GM19351 (cell line): ENCODE data around the gene DDX46.

Experiments used
- ATAC-seq: cut with Tn5 transposase; IDR thresholded peaks from one replicate; pipeline ENCODE4 v1.9.1; 2021; ENCODE audit warnings: mild to moderate bottlenecking, moderate library complexity; ENCODE audit not compliant: unreplicated experiment

Gene DDX46

DNA sequence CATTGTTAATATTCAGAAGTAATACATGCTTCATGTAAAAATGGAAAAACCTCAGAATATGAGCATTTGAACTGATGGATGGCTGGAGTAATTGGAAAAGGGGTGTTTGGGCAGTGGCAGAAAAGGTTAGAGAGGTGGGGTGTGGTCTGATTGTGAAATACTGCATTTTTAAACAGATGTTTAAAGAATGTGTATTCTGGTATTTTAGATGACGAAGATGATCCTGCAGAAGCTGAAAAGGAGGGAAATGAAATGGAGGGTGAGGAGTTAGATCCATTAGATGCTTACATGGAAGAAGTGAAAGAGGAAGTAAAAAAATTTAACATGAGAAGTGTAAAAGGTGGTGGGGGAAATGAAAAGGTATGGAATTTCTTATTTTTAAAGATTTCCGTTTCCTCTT is 18.8 kb downstream of the DDX46 start:
- no peak for ATAC-seq

DNA sequence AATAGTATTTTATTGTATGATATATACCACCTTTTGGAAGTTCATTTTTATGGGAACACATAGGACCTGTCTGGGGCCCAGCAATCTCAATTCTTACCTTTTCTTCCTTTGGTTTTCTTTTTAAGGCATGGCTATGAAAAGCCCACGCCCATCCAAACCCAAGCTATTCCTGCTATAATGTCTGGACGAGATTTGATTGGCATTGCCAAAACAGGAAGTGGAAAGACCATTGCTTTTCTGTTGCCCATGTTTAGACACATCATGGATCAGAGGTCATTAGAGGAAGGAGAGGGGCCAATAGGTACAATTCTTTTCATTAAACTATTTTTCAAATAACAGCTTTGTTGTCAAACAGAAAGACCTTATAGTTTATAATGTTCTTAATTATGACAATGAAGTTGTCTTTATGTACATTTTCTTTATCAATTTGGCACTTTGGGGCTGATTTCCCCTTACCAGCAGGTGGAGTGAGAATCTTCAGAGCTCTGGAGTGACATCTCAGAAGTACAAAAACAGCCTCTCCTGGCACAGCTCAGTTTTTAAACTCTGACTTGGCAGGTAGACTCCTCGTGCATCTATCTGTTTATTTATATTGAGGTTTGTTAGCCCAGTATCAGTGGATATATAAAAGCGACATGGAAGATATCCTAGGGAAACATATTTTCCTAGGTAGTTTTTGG is 25.8 kb downstream of the DDX46 start:
- ATAC-seq: no peak

DNA sequence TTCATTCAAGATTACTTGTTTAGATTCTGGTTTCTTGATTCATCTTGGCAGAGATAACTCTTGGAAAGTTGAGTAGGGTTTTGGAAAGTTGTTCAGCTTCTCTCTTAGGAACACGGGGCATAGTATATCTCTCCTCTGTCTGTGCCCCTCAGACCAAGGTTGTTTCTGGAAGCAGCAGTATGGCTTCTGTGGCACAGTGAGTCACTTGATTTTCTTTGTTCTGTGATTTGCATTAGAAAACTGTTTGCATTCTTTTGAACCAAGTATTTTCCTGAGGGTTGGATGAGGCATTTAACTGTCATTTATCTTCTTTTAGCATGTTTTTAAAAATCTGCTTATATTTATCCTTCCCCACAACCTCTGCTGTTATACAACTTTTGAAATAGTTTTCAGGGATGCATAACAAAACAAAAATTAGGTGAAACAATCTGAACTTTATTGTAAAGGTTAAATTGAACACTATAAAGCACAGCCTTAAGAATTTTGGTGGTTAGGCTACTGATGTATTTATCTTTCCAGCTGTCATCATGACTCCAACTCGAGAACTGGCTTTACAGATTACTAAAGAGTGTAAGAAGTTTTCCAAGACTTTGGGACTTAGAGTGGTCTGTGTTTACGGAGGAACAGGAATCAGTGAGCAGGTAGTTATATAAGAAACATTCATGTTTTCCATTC is 26.5 kb downstream of the DDX46 start:
- no peak for ATAC-seq

- ATAC-seq: no peak
Observed at GRCh38 chr5:134787692-134788091, 29.1 kb downstream of the DDX46 start.

DNA sequence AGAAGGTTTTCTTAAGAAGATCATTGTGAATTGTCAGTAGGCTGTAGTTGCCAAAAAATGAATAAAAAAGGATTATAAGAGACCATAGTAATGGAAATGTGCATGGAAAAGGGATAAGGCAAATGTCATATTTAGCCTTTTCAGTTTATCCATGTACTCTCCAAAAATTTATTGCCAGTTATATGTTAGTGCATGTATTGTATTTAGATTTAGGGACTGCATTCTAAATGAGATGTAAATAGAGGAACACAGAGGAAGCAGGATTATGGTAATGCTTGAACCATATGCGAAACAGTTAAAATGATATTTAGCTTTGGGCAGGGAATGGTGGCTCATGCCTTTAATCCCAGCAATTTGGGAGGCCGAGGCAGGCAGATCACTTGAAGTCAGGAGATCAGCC is 33.0 kb downstream of the DDX46 start:
- no peak for ATAC-seq

DNA sequence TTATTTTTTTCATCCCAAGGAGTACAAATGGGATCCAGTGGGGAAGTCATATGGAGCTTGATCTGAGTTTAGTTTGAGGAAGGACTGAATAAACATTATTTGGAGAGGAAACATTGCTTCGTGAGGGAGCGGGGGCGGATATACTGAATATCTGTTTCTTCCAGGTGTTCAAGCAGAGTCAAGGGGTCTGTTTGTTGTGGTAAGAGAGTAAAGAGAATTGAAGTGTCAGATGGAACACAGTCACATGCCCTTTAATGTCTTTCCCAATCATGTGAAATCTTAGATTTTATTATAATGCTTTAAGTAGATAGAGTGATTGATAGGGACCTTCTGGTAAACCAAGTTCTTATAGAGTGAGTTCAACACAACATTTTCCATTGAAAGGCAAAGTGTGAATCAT is 33.7 kb downstream of the DDX46 start:
- ATAC-seq: no peak

- no peak for ATAC-seq
Observed at GRCh38 chr5:134793111-134793510, 34.5 kb downstream of the DDX46 start.

GRCh38 chr5:134794082-134794481 is 35.5 kb downstream of the DDX46 start:
- ATAC-seq: no peak

GRCh38 chr5:134794819-134795218 is 36.2 kb downstream of the DDX46 start:
- ATAC-seq: no peak

- no peak for ATAC-seq
Observed at GRCh38 chr5:134798468-134798867, 39.9 kb downstream of the DDX46 start.

DNA sequence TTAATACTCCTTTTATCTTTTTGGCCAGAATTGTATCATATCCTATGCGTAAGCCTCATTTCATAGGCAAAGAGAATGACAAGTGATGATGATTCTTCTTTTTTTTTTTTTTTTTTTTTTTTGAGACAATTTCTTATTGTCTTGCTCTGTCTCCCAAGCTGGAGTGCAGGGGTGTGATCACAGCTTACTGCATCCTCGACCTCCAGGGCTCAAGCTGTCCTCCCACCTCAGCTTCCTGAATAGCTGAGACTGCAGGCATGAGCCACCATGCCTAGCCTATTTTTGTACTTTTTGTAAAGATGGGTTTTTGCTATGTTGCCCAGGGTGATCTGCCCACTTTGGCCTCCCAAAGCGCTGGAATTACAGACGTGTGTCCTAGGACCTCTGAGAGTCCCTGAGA is 45.2 kb downstream of the DDX46 start:
- ATAC-seq: no peak

DNA sequence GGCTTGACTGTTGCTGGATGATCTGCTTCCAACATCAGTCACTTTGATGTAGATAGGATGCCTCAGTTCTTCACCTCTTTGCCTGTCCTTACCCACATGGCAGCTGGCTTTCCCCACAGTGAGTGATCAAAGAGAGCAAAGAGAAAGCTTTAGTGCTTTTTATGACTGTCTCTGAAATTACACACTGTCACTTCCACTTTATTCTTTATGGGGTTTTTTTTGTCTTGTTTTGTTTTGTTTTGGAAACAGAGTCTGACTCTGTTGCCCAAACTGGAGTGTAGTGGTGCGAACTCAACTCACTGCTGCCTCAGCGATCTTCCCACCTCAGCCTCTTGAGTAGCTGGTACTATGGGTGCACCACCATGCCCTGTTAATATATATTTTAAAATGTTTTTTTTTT is 54.8 kb downstream of the DDX46 start:
- ATAC-seq: no peak

DNA sequence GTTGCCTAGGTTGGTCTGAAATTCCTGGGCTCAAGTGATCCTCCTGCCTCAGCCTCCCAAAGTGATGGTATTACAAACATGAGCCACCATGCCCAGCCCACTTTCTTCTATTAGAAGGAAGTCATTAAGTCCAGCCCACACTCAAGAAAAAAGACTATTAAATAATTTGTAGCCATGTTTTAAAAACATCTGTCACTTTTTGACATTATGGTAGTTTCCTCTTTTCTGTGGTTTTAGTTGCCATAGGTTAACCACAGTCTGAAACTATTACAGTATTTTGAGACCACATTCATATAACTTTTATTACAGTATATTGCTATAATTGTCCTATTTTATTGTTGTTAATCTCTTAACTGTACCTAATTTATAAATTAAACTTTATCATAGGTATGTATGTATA is 55.2 kb downstream of the DDX46 start:
- no peak for ATAC-seq

DNA sequence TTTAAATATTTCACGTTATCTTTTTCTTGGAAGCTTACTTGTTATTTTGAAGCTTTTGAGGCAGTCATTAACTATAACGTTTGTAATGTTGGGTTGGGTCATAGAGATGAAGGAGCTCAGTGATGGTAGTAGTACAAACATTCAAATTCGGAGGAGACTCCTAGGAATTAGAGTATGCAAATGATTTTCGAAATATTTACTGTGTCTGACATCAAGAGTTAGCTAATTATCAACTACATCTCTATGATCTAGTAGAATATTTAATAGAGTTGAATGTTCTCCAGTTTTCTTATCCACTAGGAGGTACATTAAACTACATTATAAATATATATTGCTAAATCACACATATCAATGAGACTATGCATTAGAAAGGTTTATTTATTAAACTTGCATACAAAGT is 58.4 kb downstream of the DDX46 start:
- ATAC-seq: no peak

- no peak for ATAC-seq
Observed at GRCh38 chr5:134818776-134819175, 60.2 kb downstream of the DDX46 start.

DNA sequence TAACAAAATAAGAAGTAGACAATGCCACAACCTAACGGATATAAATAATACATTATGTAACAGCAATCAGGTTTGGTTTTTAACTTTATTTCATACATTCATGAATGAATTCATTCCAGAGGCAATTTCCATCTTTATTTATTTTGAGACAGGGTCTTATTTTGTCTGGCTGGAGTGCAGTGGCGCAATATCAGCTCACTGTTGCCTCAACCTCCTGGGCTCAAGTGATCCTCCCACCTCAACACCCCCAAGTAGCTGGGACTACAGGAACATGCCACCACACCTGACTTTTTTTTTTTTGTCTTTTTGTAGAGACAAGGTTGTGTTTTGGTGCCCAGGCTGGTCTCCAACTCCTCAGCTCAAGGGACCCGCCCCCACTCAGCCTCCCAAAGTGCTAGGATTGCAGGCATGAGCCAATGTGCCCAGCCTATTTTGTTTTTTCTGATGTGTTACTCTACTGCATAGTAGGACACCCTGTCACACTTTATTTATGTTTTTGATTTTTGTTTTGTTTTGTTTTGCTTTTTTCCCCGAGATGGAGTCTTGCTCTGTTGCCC is 60.9 kb downstream of the DDX46 start:
- ATAC-seq: no peak

GRCh38 chr5:134821841-134822240 is 63.3 kb downstream of the DDX46 start:
- no peak for ATAC-seq

- no peak for ATAC-seq
Observed at GRCh38 chr5:134824681-134825080, 66.1 kb downstream of the DDX46 start.

- ATAC-seq: no peak
Observed at GRCh38 chr5:134825212-134825611, 66.6 kb downstream of the DDX46 start.

DNA sequence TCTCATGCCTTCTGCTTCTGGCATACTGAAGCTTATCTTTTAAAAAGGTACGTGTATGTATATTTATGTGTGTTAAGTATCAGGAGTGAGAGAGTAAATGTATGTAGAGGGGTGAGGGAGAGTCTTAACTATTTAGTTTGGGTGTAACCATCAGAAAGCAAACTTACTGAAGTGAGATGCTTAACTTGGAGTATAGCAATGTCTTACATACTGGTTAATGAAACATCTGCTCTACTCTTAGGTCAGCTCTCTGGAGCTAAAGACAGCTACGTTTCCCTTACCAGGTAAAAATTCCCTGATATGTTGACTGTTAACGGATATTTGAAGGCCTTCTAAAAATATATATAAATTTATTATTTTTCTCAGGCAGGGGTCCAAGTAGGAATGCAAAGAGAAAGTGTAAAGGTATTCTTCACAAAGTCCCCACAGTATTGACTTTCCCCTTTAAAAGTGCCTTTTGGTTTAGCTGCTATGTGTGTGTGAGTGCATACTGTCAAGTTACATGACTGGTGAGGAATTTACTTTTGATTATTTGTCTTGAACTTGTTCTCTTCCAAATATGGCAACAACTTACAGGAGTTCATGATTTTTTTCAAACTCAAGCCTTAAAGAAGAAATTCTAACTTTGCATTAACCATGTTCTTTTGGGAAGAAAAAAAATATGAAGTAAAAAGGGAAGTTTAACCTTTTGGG is 74.9 kb downstream of the DDX46 start:
- no peak for ATAC-seq

- ATAC-seq: no peak
Observed at GRCh38 chr5:134835623-134836022, 77.0 kb downstream of the DDX46 start.
